GM12875 (cell line): ENCODE results near the gene DIPK2A.
A peak's percentile ranks its signal among the peaks of the same experiment; 100 is the strongest.

Experiments used
- H3K4me3 ChIP-seq: one replicate; pipeline ENCODE4 v1.5.1; 2011; ENCODE audit warnings: low read depth, low read length, control low read depth
- TF ChIP-seq, protein P1 (sequence below): IDR thresholded peaks from 2 replicates; pipeline ENCODE4 v1.5.1; 2011; ENCODE audit warnings: low read depth, mild to moderate bottlenecking, control low read depth, inconsistent platforms, low read length, moderate library complexity, borderline replicate concordance; ENCODE audit not compliant: insufficient read depth

The DIPK2A gene

GRCh38 chr3:143950810-143951209 lies 20.8 kb upstream of the DIPK2A start:
- TF ChIP-seq, protein P1, sequence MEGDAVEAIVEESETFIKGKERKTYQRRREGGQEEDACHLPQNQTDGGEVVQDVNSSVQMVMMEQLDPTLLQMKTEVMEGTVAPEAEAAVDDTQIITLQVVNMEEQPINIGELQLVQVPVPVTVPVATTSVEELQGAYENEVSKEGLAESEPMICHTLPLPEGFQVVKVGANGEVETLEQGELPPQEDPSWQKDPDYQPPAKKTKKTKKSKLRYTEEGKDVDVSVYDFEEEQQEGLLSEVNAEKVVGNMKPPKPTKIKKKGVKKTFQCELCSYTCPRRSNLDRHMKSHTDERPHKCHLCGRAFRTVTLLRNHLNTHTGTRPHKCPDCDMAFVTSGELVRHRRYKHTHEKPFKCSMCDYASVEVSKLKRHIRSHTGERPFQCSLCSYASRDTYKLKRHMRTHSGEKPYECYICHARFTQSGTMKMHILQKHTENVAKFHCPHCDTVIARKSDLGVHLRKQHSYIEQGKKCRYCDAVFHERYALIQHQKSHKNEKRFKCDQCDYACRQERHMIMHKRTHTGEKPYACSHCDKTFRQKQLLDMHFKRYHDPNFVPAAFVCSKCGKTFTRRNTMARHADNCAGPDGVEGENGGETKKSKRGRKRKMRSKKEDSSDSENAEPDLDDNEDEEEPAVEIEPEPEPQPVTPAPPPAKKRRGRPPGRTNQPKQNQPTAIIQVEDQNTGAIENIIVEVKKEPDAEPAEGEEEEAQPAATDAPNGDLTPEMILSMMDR, result no peak
- H3K4me3 ChIP-seq, result no peak overlapping the region

DNA sequence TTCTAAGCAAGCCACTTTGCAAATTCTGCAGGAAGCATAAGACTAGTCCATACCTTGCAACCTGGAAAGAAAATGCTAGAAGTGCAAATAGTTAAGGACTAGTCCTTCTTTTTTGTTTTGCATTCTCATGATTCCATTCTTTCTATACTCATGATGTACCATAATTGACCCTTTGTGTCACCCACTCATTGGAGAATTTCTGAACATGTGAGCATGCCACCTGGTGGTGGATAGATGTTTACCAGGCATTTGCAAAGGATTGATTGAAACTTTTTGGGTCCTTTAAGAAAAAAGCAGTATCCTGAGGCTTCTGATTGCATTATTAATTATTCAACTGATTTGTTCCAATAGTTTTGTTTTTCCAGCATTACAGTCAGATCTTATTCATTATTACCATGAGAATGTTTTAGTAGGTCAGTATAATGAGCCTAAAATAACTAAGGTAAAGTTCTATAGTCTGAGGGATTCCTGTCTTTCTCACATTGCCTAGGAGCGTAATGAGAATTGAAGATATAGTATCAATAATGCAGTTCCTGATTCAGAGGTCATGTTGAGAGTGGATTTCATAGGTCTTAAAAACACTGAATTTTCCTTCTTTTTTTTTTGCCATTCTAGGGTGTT lies 20.2 kb upstream of the DIPK2A start:
- no peak overlapping the region for H3K4me3 ChIP-seq
- TF ChIP-seq, protein P1, result peak; percentile 51; the same call in 1 of the 2 replicates

GRCh38 chr3:143952569-143953072 lies 19.0 kb upstream of the DIPK2A start:
- H3K4me3 ChIP-seq, result no peak overlapping the region
- TF ChIP-seq, protein P1, result peak; percentile 13; the same call in 1 of the 2 replicates

DNA sequence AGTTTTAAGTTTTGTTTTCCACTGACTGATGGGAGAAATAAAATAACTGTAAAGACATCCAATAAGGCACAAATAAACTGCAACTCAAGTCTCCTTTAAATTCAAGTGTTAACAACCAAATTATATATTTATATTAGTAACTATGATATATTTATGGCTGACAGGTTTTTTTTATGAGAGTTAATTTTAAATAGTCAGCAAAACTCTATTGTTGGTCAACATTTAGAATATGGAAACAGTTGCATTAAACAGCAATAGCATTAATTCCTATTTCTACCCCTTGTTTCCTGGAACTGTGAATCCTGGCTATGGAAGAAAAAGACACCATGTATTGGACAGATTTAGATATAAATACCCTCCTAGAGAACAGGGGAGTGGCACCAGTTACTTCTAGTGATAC lies 16.5 kb upstream of the DIPK2A start:
- TF ChIP-seq, protein P1, result no peak

GRCh38 chr3:143956838-143957237 lies 14.8 kb upstream of the DIPK2A start:
- no peak overlapping the region for H3K4me3 ChIP-seq
- TF ChIP-seq, protein P1, result no peak

More for the DNA sequence above, 16.5 kb upstream of the DIPK2A start:
- H3K4me3 ChIP-seq, result no peak overlapping the region

- TF ChIP-seq, protein P1, result no peak
- no peak overlapping the region for H3K4me3 ChIP-seq
These were observed 14.2 kb upstream of the DIPK2A start for GRCh38 chr3:143957453-143957852.

DNA sequence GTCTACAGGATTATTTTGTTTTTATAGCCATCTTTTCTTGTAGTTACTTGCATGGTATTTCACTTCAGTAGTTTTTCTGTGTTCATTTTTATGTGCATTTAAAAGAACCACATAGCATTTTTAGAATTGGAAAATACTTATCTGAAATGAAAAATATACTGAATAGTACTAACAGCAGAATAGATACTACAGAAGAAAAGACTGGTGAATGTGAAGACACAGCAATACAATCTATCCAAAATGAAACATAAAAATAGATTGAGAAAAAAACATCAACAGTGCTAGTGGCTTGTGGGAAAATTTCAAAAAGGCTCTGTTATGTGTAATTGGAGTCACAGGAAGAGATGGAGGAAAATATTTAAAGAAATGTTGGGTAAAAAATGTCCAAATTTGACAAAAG lies 12.7 kb upstream of the DIPK2A start:
- H3K4me3 ChIP-seq, result no peak overlapping the region
- TF ChIP-seq, protein P1, result no peak
